ENCODE data around the gene CHCHD1.

Gene CHCHD1

DNA sequence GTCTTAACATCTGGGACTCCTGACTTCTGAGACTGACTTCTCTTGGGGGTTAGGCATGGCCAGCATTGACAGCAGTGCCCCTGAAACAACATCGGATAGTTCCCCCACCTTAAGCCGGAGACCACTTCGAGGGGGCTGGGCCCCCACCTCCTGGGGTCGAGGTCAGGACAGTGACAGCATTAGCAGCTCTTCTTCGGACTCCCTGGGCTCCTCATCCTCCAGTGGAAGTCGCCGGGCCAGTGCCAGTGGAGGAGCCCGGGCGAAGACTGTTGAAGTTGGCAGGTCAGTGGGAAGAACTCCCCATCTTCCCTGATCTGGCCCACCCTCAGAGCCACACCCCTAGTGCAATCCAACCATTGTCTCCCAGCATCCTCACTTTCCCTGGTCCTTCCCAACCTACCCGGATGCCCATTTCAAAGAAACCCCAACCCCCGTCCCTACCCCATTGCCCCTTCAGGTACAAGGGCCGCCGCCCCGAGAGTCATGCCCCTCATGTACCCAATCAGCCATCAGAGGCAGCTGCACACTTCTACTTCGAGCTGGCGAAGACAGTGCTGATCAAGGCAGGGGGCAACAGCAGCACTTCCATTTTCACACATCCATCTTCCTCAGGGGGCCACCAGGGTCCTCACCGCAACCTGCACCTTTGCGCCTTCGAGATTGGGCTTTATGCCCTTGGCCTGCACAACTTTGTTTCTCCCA lies 15.6 kb downstream of the CHCHD1 start:
- Histone ChIP-seq H3K4me2 (ENCODE audit: low read depth, low read length, poor library complexity, severe bottlenecking) (no peak overlapping the region), H3K27me3 (ENCODE audit: insufficient read depth, low read length, poor library complexity, severe bottlenecking) (no peaks in the 10 kb centered on the region), H2AFZ (ENCODE audit: low read length) (no peak overlapping the region), H3K4me3 (ENCODE audit: low read length, poor library complexity, severe bottlenecking) (no peak overlapping the region), H3F3A (ENCODE audit: low read depth) (no peaks in the 10 kb centered on the region), H3K9me3 (ENCODE audit: insufficient read depth, low read depth, low read length) (no peaks in the 10 kb centered on the region), H3K9ac (ENCODE audit: low read depth, low read length, poor library complexity, severe bottlenecking) (no peak overlapping the region), H3K79me2 (ENCODE audit: insufficient read depth, low read length) (no peaks in the 10 kb centered on the region), H3K4me1 (ENCODE audit: insufficient read depth, low read length, poor library complexity, severe bottlenecking) (no peaks in the 10 kb centered on the region), H3K9me2 (replicated peaks; ENCODE audit: low read depth, low read length) (no peaks in the 10 kb centered on the region), H4K20me1 (ENCODE audit: insufficient read depth, low read length, poor library complexity, severe bottlenecking) (no peaks in the 10 kb centered on the region), H3K36me3 (ENCODE audit: insufficient read depth, low read length) (peaks cover 72% of the 10 kb centered on the region; the same call in 1 of the 2 replicates)
- TF ChIP-seq, protein P1, sequence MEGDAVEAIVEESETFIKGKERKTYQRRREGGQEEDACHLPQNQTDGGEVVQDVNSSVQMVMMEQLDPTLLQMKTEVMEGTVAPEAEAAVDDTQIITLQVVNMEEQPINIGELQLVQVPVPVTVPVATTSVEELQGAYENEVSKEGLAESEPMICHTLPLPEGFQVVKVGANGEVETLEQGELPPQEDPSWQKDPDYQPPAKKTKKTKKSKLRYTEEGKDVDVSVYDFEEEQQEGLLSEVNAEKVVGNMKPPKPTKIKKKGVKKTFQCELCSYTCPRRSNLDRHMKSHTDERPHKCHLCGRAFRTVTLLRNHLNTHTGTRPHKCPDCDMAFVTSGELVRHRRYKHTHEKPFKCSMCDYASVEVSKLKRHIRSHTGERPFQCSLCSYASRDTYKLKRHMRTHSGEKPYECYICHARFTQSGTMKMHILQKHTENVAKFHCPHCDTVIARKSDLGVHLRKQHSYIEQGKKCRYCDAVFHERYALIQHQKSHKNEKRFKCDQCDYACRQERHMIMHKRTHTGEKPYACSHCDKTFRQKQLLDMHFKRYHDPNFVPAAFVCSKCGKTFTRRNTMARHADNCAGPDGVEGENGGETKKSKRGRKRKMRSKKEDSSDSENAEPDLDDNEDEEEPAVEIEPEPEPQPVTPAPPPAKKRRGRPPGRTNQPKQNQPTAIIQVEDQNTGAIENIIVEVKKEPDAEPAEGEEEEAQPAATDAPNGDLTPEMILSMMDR (conservative IDR thresholded peaks at IDR 0.05; ENCODE audit: low read length), result no peak
- TF ChIP-seq EZH2phosphoT487 (IDR thresholded peaks at IDR 0.05; ENCODE audit: borderline replicate concordance), result no peak

DNA sequence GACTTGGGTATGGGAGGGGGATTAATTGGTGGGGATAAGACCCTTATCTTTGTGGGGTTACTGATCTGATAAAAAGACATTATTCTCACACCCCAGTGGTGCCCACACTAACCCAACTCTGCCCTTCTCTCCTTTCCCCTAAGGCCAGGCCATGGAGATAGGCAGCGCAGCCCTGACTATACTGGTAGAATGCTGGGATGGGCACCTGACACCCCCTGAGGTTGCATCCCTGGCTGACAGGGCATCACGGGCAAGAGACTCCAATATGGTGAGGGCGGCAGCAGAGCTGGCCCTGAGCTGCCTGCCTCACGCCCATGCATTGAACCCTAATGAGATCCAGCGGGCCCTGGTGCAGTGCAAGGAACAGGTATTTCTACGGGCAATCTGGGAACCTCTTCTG lies 16.2 kb downstream of the CHCHD1 start:
- H3K4me2 ChIP-seq (ENCODE audit: low read depth, low read length, poor library complexity, severe bottlenecking), result no peak overlapping the region
- TF ChIP-seq, protein P1 (conservative IDR thresholded peaks at IDR 0.05; ENCODE audit: low read length), result no peak
- TF ChIP-seq EZH2phosphoT487 (IDR thresholded peaks at IDR 0.05; ENCODE audit: borderline replicate concordance), result no peak
- peaks cover 70% of the 10 kb centered on the region; the same call in 1 of the 2 replicates for H3K36me3 ChIP-seq (ENCODE audit: insufficient read depth, low read length)
- no peaks in the 10 kb centered on the region for H3K9me2 ChIP-seq (replicated peaks; ENCODE audit: low read depth, low read length)
- H3K9me3 ChIP-seq (ENCODE audit: insufficient read depth, low read depth, low read length), result no peaks in the 10 kb centered on the region
- H2AFZ ChIP-seq (ENCODE audit: low read length), result no peak overlapping the region
- no peaks in the 10 kb centered on the region for H3K27me3 ChIP-seq (ENCODE audit: insufficient read depth, low read length, poor library complexity, severe bottlenecking)
- H3K4me3 ChIP-seq (ENCODE audit: low read length, poor library complexity, severe bottlenecking), result no peak overlapping the region
- H4K20me1 ChIP-seq (ENCODE audit: insufficient read depth, low read length, poor library complexity, severe bottlenecking), result no peaks in the 10 kb centered on the region
- H3K4me1 ChIP-seq (ENCODE audit: insufficient read depth, low read length, poor library complexity, severe bottlenecking), result no peaks in the 10 kb centered on the region
- H3K9ac ChIP-seq (ENCODE audit: low read depth, low read length, poor library complexity, severe bottlenecking), result no peak overlapping the region
- H3K79me2 ChIP-seq (ENCODE audit: insufficient read depth, low read length), result no peaks in the 10 kb centered on the region
- no peaks in the 10 kb centered on the region for H3F3A ChIP-seq (ENCODE audit: low read depth)

DNA sequence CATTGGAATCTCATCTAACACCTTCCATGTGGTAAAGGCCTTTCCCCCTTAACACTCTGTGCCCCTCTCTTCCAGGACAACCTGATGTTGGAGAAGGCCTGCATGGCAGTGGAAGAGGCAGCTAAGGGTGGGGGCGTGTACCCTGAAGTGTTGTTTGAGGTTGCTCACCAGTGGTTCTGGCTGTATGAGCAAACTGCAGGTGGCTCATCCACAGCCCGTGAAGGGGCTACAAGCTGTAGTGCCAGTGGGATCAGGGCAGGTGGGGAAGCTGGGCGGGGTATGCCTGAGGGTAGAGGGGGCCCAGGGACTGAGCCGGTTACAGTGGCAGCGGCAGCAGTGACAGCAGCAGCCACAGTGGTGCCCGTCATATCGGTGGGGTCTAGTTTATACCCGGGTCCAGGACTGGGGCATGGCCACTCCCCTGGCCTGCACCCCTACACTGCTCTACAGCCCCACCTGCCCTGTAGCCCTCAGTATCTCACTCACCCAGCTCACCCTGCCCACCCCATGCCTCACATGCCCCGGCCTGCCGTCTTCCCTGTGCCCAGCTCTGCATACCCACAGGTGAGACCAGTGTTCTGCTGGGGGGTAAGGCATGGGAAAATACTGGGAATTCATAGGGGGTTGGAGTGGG lies 17.2 kb downstream of the CHCHD1 start:
- Histone ChIP-seq H3K27me3 (ENCODE audit: insufficient read depth, low read length, poor library complexity, severe bottlenecking) (no peaks in the 10 kb centered on the region), H3K36me3 (ENCODE audit: insufficient read depth, low read length) (peaks cover 70% of the 10 kb centered on the region; the same call in 1 of the 2 replicates), H3K9ac (ENCODE audit: low read depth, low read length, poor library complexity, severe bottlenecking) (no peak overlapping the region), H2AFZ (ENCODE audit: low read length) (no peak overlapping the region), H3K9me3 (ENCODE audit: insufficient read depth, low read depth, low read length) (no peaks in the 10 kb centered on the region), H3K79me2 (ENCODE audit: insufficient read depth, low read length) (no peaks in the 10 kb centered on the region), H3K4me2 (ENCODE audit: low read depth, low read length, poor library complexity, severe bottlenecking) (no peak overlapping the region), H3K9me2 (replicated peaks; ENCODE audit: low read depth, low read length) (no peaks in the 10 kb centered on the region), H4K20me1 (ENCODE audit: insufficient read depth, low read length, poor library complexity, severe bottlenecking) (no peaks in the 10 kb centered on the region), H3F3A (ENCODE audit: low read depth) (no peaks in the 10 kb centered on the region), H3K4me3 (ENCODE audit: low read length, poor library complexity, severe bottlenecking) (no peak overlapping the region), H3K4me1 (ENCODE audit: insufficient read depth, low read length, poor library complexity, severe bottlenecking) (no peaks in the 10 kb centered on the region)
- TF ChIP-seq, protein P1 (conservative IDR thresholded peaks at IDR 0.05; ENCODE audit: low read length), result no peak
- no peak for TF ChIP-seq EZH2phosphoT487 (IDR thresholded peaks at IDR 0.05; ENCODE audit: borderline replicate concordance)

Data from Loucy (cell line).